Activated CD4-positive, alpha-beta T cell treated with anti-CD3 and anti-CD28 coated beads for 48 hours (primary cell): ENCODE data around the gene HADH.
"Not testable (repeated sequence)": the region's sequence is repeated elsewhere in the genome, so short reads cannot be mapped to it uniquely, and the experiment has no call there.

Experiments
- DNase-seq: peaks from one replicate; pipeline ENCODE4 v3.0.0-alpha.2; 2020

Gene HADH

DNA sequence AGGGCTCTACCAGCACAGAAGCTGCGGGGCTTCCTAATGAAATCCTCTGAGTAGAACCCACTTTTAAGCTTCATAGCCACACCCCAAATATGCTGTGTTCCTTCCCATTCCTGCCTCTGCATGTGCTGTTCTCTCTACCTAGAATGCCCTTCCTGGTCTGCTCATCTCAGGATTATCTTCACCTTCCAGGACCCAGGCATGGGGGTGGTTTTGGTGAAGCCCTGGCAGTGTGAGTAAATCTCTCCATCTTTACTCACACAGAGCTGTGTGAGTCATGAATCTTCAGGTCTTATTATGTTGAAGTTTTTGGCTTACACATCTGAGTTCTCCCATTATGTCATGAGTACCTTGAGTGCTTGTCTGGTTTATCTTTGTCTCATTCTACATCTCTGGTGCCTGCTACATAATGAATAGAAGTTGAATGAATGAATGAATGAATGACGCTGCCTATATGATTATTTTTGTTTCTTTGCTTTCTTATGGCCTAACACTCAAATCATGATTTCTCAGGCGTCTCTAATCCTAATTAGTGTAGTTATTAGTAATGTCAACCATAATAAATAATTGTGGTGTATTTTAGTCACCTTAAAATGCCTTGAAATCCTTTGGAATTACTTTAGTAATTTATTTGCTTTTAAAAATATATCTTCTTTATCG is 41.9 kb downstream of the HADH start:
- peak; percentile 75 for DNase-seq

GRCh38 chr4:108033348-108033747 is 43.7 kb downstream of the HADH start:
- DNase-seq: no peak

DNA sequence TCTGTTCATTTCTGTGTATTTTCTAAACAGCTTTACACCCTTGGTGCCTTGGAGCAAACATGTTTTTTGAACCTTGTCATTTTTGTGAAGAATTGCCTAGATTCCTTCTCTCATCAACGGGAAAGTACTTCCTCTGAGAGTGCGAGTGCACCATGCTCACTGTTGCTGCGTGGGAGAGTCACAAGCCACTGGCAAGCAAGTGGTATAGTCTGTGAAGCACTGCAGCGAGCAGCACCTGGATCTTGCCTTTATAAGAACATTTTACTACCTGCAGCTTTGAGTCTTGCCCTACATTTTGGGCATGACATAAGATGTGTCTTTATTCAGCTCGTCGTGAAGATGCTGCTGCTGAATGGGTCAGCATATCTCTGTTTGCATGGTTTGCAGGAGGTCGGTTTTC is 44.9 kb downstream of the HADH start:
- peak; percentile 45 for DNase-seq

GRCh38 chr4:108035691-108036090 is 46.0 kb downstream of the HADH start:
- DNase-seq: no peak

GRCh38 chr4:108036213-108036612 is 46.5 kb downstream of the HADH start:
- peak; percentile 79 for DNase-seq

GRCh38 chr4:108037884-108038283 is 48.2 kb downstream of the HADH start:
- DNase-seq: no peak

DNA sequence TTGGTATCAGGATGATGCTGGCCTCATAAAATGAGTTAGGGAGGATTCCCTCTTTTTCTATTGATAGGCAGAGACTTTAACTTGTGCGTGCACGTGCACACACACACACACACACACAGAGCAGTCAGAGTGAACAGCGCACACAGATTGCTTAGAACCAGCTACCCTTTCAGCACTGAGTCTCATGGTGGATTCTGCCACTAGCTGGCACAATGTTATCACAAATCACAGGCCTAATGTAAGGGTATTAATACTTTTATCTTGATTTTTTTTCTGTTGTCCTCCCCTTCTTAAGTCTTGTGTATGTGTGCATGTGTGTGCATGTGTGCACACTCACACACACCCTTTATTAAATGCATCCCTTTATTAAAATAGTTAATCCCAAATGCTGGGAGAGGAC is 53.2 kb downstream of the HADH start:
- DNase-seq: no peak

- no peak for DNase-seq
These were observed 53.8 kb downstream of the HADH start for GRCh38 chr4:108043526-108043925.

GRCh38 chr4:108044951-108045686 is 55.4 kb downstream of the HADH start:
- no peak for DNase-seq

DNA sequence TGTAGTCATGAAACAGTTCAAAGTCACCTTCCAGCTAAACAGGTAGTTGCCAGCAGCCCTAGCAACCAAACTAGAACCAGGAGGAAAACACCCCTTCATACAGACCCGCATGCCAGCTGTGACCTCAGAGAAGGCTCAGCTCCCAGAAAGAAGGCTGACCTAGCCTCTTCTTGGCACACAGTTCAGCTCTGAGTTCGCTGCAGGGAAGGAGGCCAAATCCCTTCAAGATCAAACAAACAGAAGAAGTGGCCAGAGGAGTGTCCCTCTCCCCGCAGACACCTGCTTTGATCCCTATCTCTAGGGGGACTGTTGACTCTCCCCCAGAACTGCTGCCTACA is 56.0 kb downstream of the HADH start:
- DNase-seq: peak; percentile 50

GRCh38 chr4:108047199-108047598 is 57.5 kb downstream of the HADH start:
- DNase-seq: no peak

- DNase-seq: no peak
These were observed 58.5 kb downstream of the HADH start for GRCh38 chr4:108048157-108048556.

- no peak for DNase-seq
These were observed 59.3 kb downstream of the HADH start for GRCh38 chr4:108048997-108049396.

- peak; percentile 54 for DNase-seq
These were observed 59.7 kb downstream of the HADH start for GRCh38 chr4:108049406-108049805.

GRCh38 chr4:108050166-108051111 is 60.8 kb downstream of the HADH start:
- DNase-seq: not testable (repeated sequence)

DNA sequence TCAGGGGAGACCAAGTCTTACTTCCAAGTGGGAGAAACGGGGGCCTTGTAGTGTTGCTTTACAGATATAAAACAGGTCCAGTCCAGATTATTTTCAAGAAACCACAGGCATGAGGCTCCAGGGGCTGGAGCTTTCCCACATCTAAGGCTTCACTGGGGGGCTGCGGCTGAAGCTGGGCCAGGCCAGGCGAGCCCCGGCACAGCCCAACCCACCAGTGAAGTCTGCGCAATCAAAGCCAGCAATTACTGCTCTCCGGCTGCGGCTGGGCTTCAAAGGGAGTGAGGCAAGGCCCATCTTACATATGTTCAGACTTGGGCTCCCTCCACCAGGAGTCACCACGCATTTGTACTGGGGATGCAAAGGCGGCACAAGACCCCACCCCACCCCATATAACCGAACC is 61.7 kb downstream of the HADH start:
- DNase-seq: no peak

- no peak for DNase-seq
These were observed 63.0 kb downstream of the HADH start for GRCh38 chr4:108052558-108053120.

GRCh38 chr4:108053251-108053711 is 63.6 kb downstream of the HADH start:
- no peak for DNase-seq

GRCh38 chr4:108054025-108054638 is 64.4 kb downstream of the HADH start:
- DNase-seq: no peak

DNA sequence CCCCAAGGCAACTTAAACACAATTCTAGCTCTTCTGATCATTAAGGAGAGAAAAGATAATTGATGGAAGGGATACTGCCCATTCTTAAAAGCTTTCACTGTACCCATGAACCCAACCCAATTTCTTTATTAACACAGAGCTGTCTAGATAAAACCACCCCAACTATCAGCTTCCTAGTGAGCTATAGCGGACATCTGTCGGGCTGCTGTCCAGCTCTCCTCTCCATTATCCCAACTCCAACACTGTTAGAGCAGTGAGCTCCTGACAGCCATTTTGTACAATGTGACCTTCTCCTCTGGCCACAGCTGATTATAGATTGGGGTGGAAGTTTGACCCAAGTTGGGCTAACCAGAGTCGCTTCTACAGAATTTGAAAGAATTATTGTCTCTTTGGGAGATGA is 66.1 kb downstream of the HADH start:
- DNase-seq: no peak

DNA sequence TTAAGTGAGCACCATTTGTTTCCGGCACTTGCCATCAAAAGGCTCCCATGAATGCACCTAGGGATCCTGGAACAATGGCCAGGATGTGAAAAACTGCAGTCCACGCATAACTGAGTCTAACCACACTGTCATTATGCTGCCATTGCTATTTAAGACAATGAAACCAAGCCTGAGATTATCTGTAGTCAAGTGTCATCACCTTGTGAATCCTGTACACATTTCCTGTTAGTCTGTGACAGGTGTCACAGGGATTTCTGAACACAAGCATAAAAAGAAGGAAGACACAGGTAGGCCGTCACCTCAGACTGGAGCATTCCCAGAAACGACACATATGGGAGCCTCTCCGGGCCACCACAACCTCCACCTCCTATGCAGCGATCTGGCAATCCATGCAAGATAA is 66.7 kb downstream of the HADH start:
- no peak for DNase-seq

GRCh38 chr4:108058685-108059440 is 69.2 kb downstream of the HADH start:
- DNase-seq: no peak
